Gastroesophageal sphincter (tissue), 4 donors: ENCODE data around the gene TCIRG1. TPM values are rescaled to one million over a fixed set of nuclear protein-coding genes. Genes with fewer than 3 reads are reported as not detected.

Source experiments
- ATAC-seq: fragments of 150-250 bp; one replicate; pipeline ENCODE4 v1.9.1; 2016; ENCODE audit warnings: mild to moderate bottlenecking, moderate library complexity
- H3K27ac ChIP-seq, 4 donors: fragments of 200-600 bp; sonication (generic) in 3 of 4; 1 replicate in 3 of 4; 2 replicates in 1 of 4; pipeline ENCODE4 v1.5.1; 2016 to 2019
- H3K27me3 ChIP-seq: fragments of 200-600 bp; sonication (generic); one replicate; pipeline ENCODE4 v1.5.1; 2019
- H3K36me3 ChIP-seq, 2 donors: fragments of 200-600 bp; sonication (generic); one replicate each; pipeline ENCODE4 v1.5.1; 2019; ENCODE audit warnings: control low read depth in 1 of 2
- H3K4me1 ChIP-seq, 3 donors: fragments of 200-600 bp; sonication (generic); 1 replicate in 2 of 3; 2 replicates in 1 of 3; pipeline ENCODE4 v1.5.1; 2016 to 2019; ENCODE audit warnings: control low read depth in 2 of 3
- H3K4me3 ChIP-seq, 2 donors: fragments of 200-600 bp; sonication (generic); one replicate each; pipeline ENCODE4 v1.5.1; 2019; ENCODE audit warnings: mild to moderate bottlenecking in 1 of 2, moderate library complexity in 1 of 2
- H3K9me3 ChIP-seq, 3 donors: fragments of 200-600 bp; sonication (generic); one replicate each; pipeline ENCODE4 v1.5.1; 2017 to 2019; ENCODE audit warnings: control low read depth in 2 of 3
- CTCF ChIP-seq, 4 experiments: fragments of 200-600 bp in 2 of 4; fragments of 450-650 bp in 2 of 4; sonication (generic) in 1 of 4; IDR thresholded peaks; one replicate each; pipeline ENCODE4 v1.5.1; 2017 to 2019; ENCODE audit warnings: antibody characterized with exemption in 4 of 4, mild to moderate bottlenecking in 2 of 4, moderate library complexity in 2 of 4
- EP300 ChIP-seq: sonication (generic); formaldehyde crosslinking; IDR thresholded peaks from one replicate; pipeline ENCODE4 v1.6.1; 2017; ENCODE audit warnings: antibody characterized with exemption, mild to moderate bottlenecking
- POLR2A ChIP-seq, 2 donors: fragments of 450-650 bp; IDR thresholded peaks; one replicate each; pipeline ENCODE4 v1.6.1; 2017; ENCODE audit warnings: antibody characterized with exemption in 2 of 2, mild to moderate bottlenecking in 2 of 2, moderate library complexity in 1 of 2
- POLR2AphosphoS5 ChIP-seq: sonication (generic); formaldehyde crosslinking; IDR thresholded peaks from one replicate; pipeline ENCODE4 v1.6.1; 2017; ENCODE audit warnings: antibody characterized with exemption
- WGBS, 2 donors: methylation state at CpG; one replicate each; pipeline ENCODE4 v1.1.5; 2018; ENCODE audit warnings: low coverage in 1 of 2; 5-methylcytosine and 5-hydroxymethylcytosine counted together
- total RNA-seq, 4 donors: library from RNA; depleted of rRNA; stranded (reverse); fragments of >200 nt; gene quantifications; one replicate each; pipeline ENCODE4 v1.1.0, GENCODE V29; 2016

Gene TCIRG1
- total RNA-seq, 4 donors from 2014 or later: 44.5 to 140 (median 81.2) TPM

GRCh38 chr11:68040101-68040956 is 1.5 kb downstream of the TCIRG1 start:
- peak; percentile 46 for ATAC-seq
- WGBS, 2 donors: 20% methylated on average over 2 of the region's 22 CpGs; no CpG with 5 or more reads in 1 of the 2 donors
- Histone ChIP-seq H3K9me3 (no peaks in the 10 kb centered on the region), H3K27me3 (no peaks in the 10 kb centered on the region), H3K36me3 (peaks cover 0 to 58% of the 10 kb centered on the region in 2 donors), H3K4me1 (peaks cover 4 to 81% (median 24%) of the 10 kb centered on the region in 3 donors), H3K4me3 (peak overlapping the region; percentile 60 to 70), H3K27ac (peak overlapping the region; percentile 69 to 92 (median 86))
- TF ChIP-seq EP300 (no peak), POLR2AphosphoS5 (peak; percentile 9)

- 23 to 50% methylated on average over 4 to 5 of the region's 23 CpGs for WGBS, 2 donors
- TF ChIP-seq EP300 (no peak), CTCF (IDR thresholded peaks at IDR 0.05) (no peak), POLR2A (IDR thresholded peaks at IDR 0.05) (no peak), POLR2AphosphoS5 (no peak)
- no peak for ATAC-seq
- no peaks in the 10 kb centered on the region for H3K27me3 ChIP-seq
- peak overlapping the region; percentile 69 to 92 (median 86) for H3K27ac ChIP-seq
- H3K9me3 ChIP-seq: no peaks in the 10 kb centered on the region
- H3K4me3 ChIP-seq: peak overlapping the region; percentile 60 to 70
- H3K36me3 ChIP-seq: peaks cover 0 to 58% of the 10 kb centered on the region in 2 donors
- peaks cover 4 to 79% (median 24%) of the 10 kb centered on the region in 3 donors for H3K4me1 ChIP-seq
Measured at GRCh38 chr11:68040957-68041591, 2.2 kb downstream of the TCIRG1 start.

- Histone ChIP-seq H3K27me3 (no peaks in the 10 kb centered on the region), H3K9me3 (no peaks in the 10 kb centered on the region), H3K4me1 (peaks cover 4 to 73% (median 24%) of the 10 kb centered on the region in 3 donors), H3K4me3 (no peak overlapping the region), H3K27ac (peak overlapping the region in 3 of 4 donors; percentile 83 to 92 (median 89)), H3K36me3 (peaks cover 0 to 58% of the 10 kb centered on the region in 2 donors)
- WGBS, 2 donors: 50% methylated on average over 3 of the region's 12 CpGs; no CpG with 5 or more reads in 1 of the 2 donors
- no peak for TF ChIP-seq EP300
- no peak for TF ChIP-seq POLR2A (IDR thresholded peaks at IDR 0.05)
- TF ChIP-seq CTCF (IDR thresholded peaks at IDR 0.05): no peak
- TF ChIP-seq POLR2AphosphoS5: no peak
- no peak for ATAC-seq
Measured at GRCh38 chr11:68041617-68042218, 2.9 kb downstream of the TCIRG1 start.

- Histone ChIP-seq H3K4me3 (no peak overlapping the region), H3K27me3 (no peaks in the 10 kb centered on the region), H3K27ac (peak overlapping the region in 3 of 4 donors; percentile 83 to 92 (median 89)), H3K4me1 (peaks cover 4 to 66% (median 24%) of the 10 kb centered on the region in 3 donors), H3K36me3 (peaks cover 0 to 60% of the 10 kb centered on the region in 2 donors), H3K9me3 (no peaks in the 10 kb centered on the region)
- WGBS, 2 donors: no CpG with 5 or more reads among the region's 27 CpGs
- TF ChIP-seq EP300: no peak
- no peak for TF ChIP-seq CTCF (IDR thresholded peaks at IDR 0.05)
- no peak for TF ChIP-seq POLR2AphosphoS5
- TF ChIP-seq POLR2A (IDR thresholded peaks at IDR 0.05): no peak
- ATAC-seq: no peak
Measured at GRCh38 chr11:68042219-68043028, 3.6 kb downstream of the TCIRG1 start.
